Rectal smooth muscle tissue (tissue), 1 donor: ENCODE results near the gene NRG4.
"Not testable (repeated sequence)": the region's sequence is repeated elsewhere in the genome, so short reads cannot be mapped to it uniquely, and the experiment has no call there.

Experiments used
- H3K27ac ChIP-seq: one replicate; pipeline ENCODE4 v1.7.0; 2013; ENCODE audit warnings: low read depth, low read length, inconsistent platforms
- H3K27me3 ChIP-seq: one replicate; pipeline ENCODE4 v1.7.0; 2013; ENCODE audit warnings: low read length; ENCODE audit not compliant: control insufficient read depth, insufficient read depth
- H3K36me3 ChIP-seq: one replicate; pipeline ENCODE4 v1.7.0; 2013; ENCODE audit warnings: low read length; ENCODE audit not compliant: control insufficient read depth, insufficient read depth
- H3K4me1 ChIP-seq: one replicate; pipeline ENCODE4 v1.7.0; 2013; ENCODE audit warnings: low read length; ENCODE audit not compliant: control insufficient read depth, insufficient read depth
- H3K4me3 ChIP-seq: one replicate; pipeline ENCODE4 v1.7.0; 2013; ENCODE audit warnings: low read length
- H3K9ac ChIP-seq: one replicate; pipeline ENCODE4 v1.7.0; 2013; ENCODE audit warnings: low read length

The NRG4 gene

DNA sequence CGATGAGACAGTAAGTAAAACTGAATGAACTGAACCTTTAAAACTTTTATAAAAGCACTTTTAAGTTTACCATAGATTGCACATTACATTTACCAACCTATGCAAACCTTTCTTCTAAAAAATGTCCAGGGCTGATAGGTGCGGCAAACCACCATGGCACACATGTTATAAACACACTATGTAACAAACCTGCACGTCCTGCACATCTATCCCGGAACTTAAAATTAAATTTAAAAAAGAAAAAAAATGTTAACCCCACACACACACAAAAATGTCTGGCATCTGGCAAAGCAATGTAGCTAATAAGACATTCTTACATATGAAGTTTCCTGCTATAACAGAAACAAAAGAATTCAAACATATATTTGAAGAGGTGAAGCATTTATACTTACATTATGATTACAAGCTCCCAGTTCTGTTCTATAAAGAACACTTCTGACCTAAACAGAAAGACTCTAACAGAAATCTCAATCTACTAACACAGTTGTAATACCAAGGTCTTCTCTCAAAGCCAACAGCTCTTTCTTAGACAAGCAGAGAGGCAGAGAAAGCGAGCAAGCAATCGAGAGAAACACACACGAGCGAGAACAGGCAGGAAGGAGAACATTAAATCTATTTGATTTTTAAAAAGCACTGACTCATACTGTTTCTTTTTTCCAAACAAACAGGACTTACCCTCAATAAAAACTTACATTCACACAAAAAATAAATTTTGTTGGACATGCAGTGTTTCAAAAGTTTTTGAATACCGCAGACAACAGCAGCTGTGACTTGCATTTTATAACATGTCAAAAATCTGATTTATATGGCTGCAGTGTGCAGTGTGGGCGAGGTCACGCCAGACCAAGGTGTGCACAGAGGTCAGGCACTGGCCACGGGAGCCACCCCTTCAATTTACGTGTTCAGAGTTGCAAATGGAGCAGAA lies at the start of gene NRG4:
NRG4 (minus strand) TSS at position 798 of the 925 bp plus-strand sequence. CDS start 1,194 bp downstream, outside the sequence.
- H3K9ac ChIP-seq = no peak within 1 kb of the TSS
- H3K36me3 ChIP-seq = no peaks in the 10 kb centered on the region
- H3K27ac ChIP-seq = no peak within 1 kb of the TSS
- peak within 1 kb of the TSS; percentile 17 for H3K4me3 ChIP-seq
- H3K27me3 ChIP-seq = no peaks in the 10 kb centered on the region
- H3K4me1 ChIP-seq = no peaks in the 10 kb centered on the region

- no peak overlapping the region for H3K4me3 ChIP-seq
- no peaks in the 10 kb centered on the region for H3K4me1 ChIP-seq
- no peak overlapping the region for H3K9ac ChIP-seq
- peaks cover 22% of the 10 kb centered on the region for H3K27me3 ChIP-seq
- no peaks in the 10 kb centered on the region for H3K36me3 ChIP-seq
- no peak overlapping the region for H3K27ac ChIP-seq
Observed at GRCh38 chr15:76061700-76062099, 49.5 kb upstream of the NRG4 start.

- Histone ChIP-seq H3K4me1 (no peaks in the 10 kb centered on the region), H3K9ac (no peak overlapping the region), H3K36me3 (no peaks in the 10 kb centered on the region), H3K27me3 (peaks cover 22% of the 10 kb centered on the region), H3K4me3 (peak overlapping the region; percentile 65), H3K27ac (no peak overlapping the region)
Observed at GRCh38 chr15:76060118-76060989, 48.1 kb upstream of the NRG4 start.

- H3K4me1 ChIP-seq = no peaks in the 10 kb centered on the region
- no peak within 1 kb of the TSS for H3K27ac ChIP-seq
- peaks cover 22% of the 10 kb centered on the region for H3K27me3 ChIP-seq
- H3K9ac ChIP-seq = no peak within 1 kb of the TSS
- peak within 1 kb of the TSS; percentile 66 for H3K4me3 ChIP-seq
- no peaks in the 10 kb centered on the region for H3K36me3 ChIP-seq
Observed at GRCh38 chr15:76059320-76060117, 47.3 kb upstream of the NRG4 start, which contains the start of gene TMEM266. Gene TMEM266, plus strand, starts transcription at chr15:76059985. Its CDS starts 74,279 bp downstream, at chr15:76134264.

GRCh38 chr15:76058714-76059319 lies 46.6 kb upstream of the NRG4 start:
- Histone ChIP-seq H3K27me3 (peaks cover 15% of the 10 kb centered on the region), H3K27ac (no peak overlapping the region), H3K4me3 (peak overlapping the region; percentile 66), H3K36me3 (no peaks in the 10 kb centered on the region), H3K9ac (no peak overlapping the region), H3K4me1 (no peaks in the 10 kb centered on the region)

DNA sequence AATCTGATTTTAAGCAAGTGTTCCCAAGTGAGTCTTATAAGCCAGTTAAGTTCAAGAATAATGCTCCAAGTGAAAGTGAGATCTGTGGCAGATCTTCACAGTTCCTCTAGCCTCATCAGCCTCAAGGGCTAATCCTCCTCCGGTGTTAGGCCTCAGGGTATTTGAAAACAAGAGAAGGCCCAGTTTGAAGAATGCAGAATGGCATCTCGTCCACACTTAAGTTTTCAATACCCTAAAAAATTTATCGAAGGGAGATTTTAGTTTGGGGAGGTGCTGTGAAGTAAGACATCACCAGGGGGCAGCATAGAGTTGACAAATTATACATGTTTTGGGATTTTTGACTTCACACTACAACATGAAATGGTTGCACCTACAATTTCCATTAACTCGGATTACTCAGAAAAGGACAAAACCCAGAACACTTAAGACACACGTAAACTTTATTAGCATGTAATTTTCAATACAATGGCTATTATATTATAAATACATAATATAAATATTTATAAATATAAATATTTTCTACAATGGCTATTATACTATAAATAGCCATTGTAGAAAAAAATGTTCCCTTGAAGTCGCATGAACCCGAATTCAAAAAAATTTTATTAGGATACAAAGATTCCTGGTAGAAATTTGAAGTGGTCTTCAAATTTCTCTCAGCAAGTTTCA lies 45.2 kb upstream of the NRG4 start:
- Histone ChIP-seq H3K9ac (no peak overlapping the region), H3K4me1 (no peaks in the 10 kb centered on the region), H3K36me3 (no peaks in the 10 kb centered on the region), H3K4me3 (no peak overlapping the region), H3K27ac (no peak overlapping the region), H3K27me3 (peaks cover 15% of the 10 kb centered on the region)

DNA sequence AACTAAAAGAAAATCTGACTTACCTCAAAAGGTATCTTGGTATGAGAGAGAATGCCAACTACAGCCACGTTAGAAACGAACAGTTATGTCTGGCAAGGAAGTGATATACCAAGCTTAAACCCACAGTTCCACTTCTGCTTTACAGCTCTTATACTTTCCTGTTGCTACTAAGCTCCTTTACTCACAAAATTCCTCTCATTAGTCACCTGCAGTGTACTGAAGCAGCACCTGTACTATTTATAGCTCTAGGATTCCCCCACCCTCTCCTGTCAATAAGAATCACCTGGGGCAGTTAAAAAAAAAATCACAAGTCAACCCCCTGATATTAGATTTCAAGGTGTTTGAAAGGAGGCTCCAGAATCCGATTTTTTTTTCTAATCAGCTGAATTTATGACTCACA lies 44.7 kb upstream of the NRG4 start:
- H3K36me3 ChIP-seq = no peaks in the 10 kb centered on the region
- H3K27ac ChIP-seq = no peak overlapping the region
- no peak overlapping the region for H3K9ac ChIP-seq
- H3K4me1 ChIP-seq = no peaks in the 10 kb centered on the region
- H3K27me3 ChIP-seq = peaks cover 10% of the 10 kb centered on the region
- H3K4me3 ChIP-seq = peak overlapping the region; percentile 8

- not testable (repeated sequence) for H3K9ac ChIP-seq, H3K36me3 ChIP-seq, H3K4me1 ChIP-seq, H3K27ac ChIP-seq, H3K4me3 ChIP-seq, H3K27me3 ChIP-seq
Observed at GRCh38 chr15:76054201-76054600, 42.0 kb upstream of the NRG4 start.

- no peak overlapping the region for H3K9ac ChIP-seq
- H3K27me3 ChIP-seq = no peaks in the 10 kb centered on the region
- H3K27ac ChIP-seq = no peak overlapping the region
- H3K36me3 ChIP-seq = no peaks in the 10 kb centered on the region
- no peaks in the 10 kb centered on the region for H3K4me1 ChIP-seq
- H3K4me3 ChIP-seq = no peak overlapping the region
Observed at GRCh38 chr15:76038512-76038911, 26.3 kb upstream of the NRG4 start.

DNA sequence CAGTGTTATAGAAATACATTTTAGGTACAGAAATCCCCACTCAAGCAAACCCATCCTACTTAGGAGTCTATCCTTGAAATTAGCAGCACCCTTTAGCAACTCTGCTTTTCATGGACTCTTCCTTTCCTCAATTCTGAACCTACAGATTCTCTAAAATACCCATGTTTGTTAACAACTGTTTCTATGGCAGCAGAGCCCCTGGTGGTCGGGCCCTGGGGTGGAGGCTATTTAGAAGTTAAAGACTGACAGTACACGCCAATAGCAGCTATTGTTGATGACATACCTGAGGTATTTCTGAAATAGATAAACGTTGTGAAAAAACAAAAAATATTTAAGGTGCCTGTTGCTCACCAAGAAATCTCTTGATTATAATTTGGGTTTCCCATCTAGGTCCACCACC lies 23.4 kb upstream of the NRG4 start:
- Histone ChIP-seq H3K36me3 (no peaks in the 10 kb centered on the region), H3K4me1 (no peaks in the 10 kb centered on the region), H3K4me3 (no peak overlapping the region), H3K27ac (no peak overlapping the region), H3K9ac (no peak overlapping the region), H3K27me3 (no peaks in the 10 kb centered on the region)

DNA sequence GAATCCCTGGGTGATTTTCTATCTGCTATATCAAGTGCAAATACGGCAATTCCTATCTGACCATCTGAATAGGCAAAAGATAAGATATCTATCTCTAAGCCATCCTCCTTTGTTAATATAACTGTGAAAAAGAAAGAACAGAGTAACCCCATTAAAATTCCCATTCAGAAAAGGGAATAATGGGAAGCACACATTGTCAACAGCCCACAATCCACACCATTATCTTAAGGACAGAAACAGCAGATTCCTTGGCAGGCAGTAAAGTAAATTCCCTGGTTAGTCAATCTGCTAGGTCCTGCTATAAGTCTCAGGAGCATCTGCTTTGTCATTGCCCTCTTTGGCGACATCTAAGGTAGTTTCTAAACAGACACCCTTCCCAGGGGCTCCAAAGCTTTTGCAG lies 21.9 kb upstream of the NRG4 start:
- Histone ChIP-seq H3K4me3 (no peak overlapping the region), H3K27ac (no peak overlapping the region), H3K36me3 (no peaks in the 10 kb centered on the region), H3K27me3 (no peaks in the 10 kb centered on the region), H3K4me1 (no peaks in the 10 kb centered on the region), H3K9ac (no peak overlapping the region)
